Upper lobe of right lung (tissue), 1 donor: ENCODE results near the gene ILF3. TPM values are rescaled to one million over a fixed set of nuclear protein-coding genes. Genes with fewer than 3 reads are reported as not detected.

Source experiments
- ATAC-seq: fragments of 200-7000 bp; cut with Tn5 transposase; one replicate; pipeline ENCODE4 v1.9.1; 2020; ENCODE audit warnings: mild to moderate bottlenecking, moderate library complexity
- DNase-seq: peaks from one replicate; pipeline ENCODE4 v3.0.0-alpha.2; 2020
- H3K27ac ChIP-seq: fragments of 200-600 bp; one replicate; pipeline ENCODE4 v1.8.0; 2022
- H3K27me3 ChIP-seq: fragments of 200-600 bp; one replicate; pipeline ENCODE4 v1.8.0; 2022; ENCODE audit warnings: mild to moderate bottlenecking
- H3K36me3 ChIP-seq: fragments of 200-600 bp; one replicate; pipeline ENCODE4 v1.8.0; 2022
- H3K4me1 ChIP-seq: fragments of 200-600 bp; one replicate; pipeline ENCODE4 v1.8.0; 2022
- H3K4me3 ChIP-seq: fragments of 200-600 bp; one replicate; pipeline ENCODE4 v1.8.0; 2022; ENCODE audit warnings: mild to moderate bottlenecking
- H3K9me3 ChIP-seq: fragments of 200-600 bp; one replicate; pipeline ENCODE4 v1.8.0; 2022
- intact Hi-C: fragments of 100-400 bp; cut with DNase I; formaldehyde crosslinking; loops from one replicate; pipeline ENCODE4 v1.11.0; 2022
- total RNA-seq: library from RNA; stranded (reverse); fragmentation: NEBNext Ultra II Directional; extraction: Animal tissue kit (Norgen Biotek cat#: 25700); gene quantifications from one replicate; pipeline ENCODE4 v1.2.1, GENCODE V29; 2021
- TF ChIP-seq, protein P1 (sequence below): fragments of 200-600 bp; IDR thresholded peaks from one replicate; pipeline ENCODE4 v1.8.0; 2022; ENCODE audit warnings: antibody characterized with exemption
- donor health status: DM: no; HTN: yes; CAD: no; lungs with severe emphysema.

The ILF3 gene
- total RNA-seq, 1 donor from 2014 or later, result 182 TPM

DNA sequence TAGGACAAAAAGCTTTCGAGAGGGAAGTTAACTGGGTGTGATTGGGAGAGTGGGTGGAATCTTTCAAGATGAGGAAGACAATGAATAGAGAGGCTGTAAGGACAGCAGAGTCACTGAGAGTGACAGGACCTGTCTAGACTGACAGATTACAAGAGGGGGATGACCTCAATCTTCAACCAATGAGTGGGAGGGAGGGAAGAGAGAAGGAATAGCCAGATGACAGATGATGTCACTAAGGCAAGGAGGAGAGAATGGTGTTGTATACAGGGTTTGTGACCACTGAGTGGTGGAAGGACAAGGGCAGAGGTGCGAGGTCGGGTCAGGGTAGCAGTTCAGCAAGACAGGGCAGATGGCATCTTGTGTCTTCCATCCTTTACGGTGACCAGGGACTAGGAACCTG lies 5.8 kb upstream of the ILF3 start:
- Histone ChIP-seq H3K4me3 (no peak overlapping the region), H3K4me1 (peaks cover 24% of the 10 kb centered on the region), H3K36me3 (peaks cover 9% of the 10 kb centered on the region), H3K27ac (no peak overlapping the region), H3K27me3 (no peaks in the 10 kb centered on the region), H3K9me3 (no peaks in the 10 kb centered on the region)
- TF ChIP-seq, protein P1, sequence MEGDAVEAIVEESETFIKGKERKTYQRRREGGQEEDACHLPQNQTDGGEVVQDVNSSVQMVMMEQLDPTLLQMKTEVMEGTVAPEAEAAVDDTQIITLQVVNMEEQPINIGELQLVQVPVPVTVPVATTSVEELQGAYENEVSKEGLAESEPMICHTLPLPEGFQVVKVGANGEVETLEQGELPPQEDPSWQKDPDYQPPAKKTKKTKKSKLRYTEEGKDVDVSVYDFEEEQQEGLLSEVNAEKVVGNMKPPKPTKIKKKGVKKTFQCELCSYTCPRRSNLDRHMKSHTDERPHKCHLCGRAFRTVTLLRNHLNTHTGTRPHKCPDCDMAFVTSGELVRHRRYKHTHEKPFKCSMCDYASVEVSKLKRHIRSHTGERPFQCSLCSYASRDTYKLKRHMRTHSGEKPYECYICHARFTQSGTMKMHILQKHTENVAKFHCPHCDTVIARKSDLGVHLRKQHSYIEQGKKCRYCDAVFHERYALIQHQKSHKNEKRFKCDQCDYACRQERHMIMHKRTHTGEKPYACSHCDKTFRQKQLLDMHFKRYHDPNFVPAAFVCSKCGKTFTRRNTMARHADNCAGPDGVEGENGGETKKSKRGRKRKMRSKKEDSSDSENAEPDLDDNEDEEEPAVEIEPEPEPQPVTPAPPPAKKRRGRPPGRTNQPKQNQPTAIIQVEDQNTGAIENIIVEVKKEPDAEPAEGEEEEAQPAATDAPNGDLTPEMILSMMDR, result no peak
- DNase-seq (no peak), ATAC-seq (peak; percentile 74)
- intact Hi-C loops, result no loop called here

DNA sequence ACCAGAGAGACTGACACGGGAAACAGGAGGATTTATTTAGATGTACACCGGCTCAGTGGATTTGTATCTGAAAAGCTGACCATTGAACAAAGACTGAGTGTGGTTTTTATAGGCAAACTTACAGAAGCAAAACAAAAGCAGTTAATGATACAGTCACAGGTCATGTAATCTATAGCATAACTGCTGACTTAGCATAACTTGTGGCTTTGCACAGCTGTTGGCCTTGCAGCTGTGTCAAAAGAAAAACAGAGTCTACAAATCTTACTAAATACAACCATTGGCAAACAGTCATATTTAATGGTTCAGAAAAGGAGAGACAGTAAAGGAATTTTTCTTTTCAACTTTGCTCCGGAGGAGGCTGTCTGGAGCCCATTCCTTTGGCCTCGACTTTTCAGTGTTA lies 2.3 kb upstream of the ILF3 start:
- H3K27me3 ChIP-seq, result no peaks in the 10 kb centered on the region
- peaks cover 27% of the 10 kb centered on the region for H3K4me1 ChIP-seq
- intact Hi-C loops, result no loop called here
- H3K4me3 ChIP-seq, result no peak overlapping the region
- no peak overlapping the region for H3K27ac ChIP-seq
- H3K36me3 ChIP-seq, result no peaks in the 10 kb centered on the region
- DNase-seq, result no peak
- TF ChIP-seq, protein P1, result no peak
- no peaks in the 10 kb centered on the region for H3K9me3 ChIP-seq
- ATAC-seq, result no peak

DNA sequence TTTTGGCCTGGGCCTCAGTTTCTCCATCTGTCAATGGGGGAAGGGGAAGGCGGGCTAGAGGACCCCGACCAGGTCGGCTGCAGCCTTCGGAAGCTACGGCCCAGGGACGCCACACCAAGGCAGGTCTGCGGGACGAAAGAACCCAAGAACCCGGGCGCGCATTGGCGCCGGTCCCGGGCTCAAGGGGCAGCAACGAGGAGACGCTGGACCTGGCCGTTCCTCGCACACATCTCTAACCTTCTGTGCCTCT lies 739 bp upstream of the ILF3 start:
- ATAC-seq (peak; percentile 4), DNase-seq (no peak)
- intact Hi-C loops, result no loop called here
- H3K4me1 ChIP-seq, result peaks cover 27% of the 10 kb centered on the region
- peak overlapping the region; percentile 99 for H3K27ac ChIP-seq
- H3K4me3 ChIP-seq, result peak overlapping the region; percentile 93
- H3K36me3 ChIP-seq, result no peaks in the 10 kb centered on the region
- H3K9me3 ChIP-seq, result no peaks in the 10 kb centered on the region
- TF ChIP-seq, protein P1, result no peak
- no peaks in the 10 kb centered on the region for H3K27me3 ChIP-seq

- DNase-seq, result peak; percentile 80
- intact Hi-C loops, result no loop called here
- TF ChIP-seq, protein P1, result no peak
- Histone ChIP-seq H3K9me3 (no peaks in the 10 kb centered on the region), H3K4me3 (peak overlapping the region; percentile 93), H3K27ac (peak overlapping the region; percentile 99), H3K36me3 (no peaks in the 10 kb centered on the region), H3K27me3 (no peaks in the 10 kb centered on the region), H3K4me1 (peaks cover 30% of the 10 kb centered on the region)
- ATAC-seq, result peak; percentile 22
Observed at GRCh38 chr19:10654610-10655456, 687 bp downstream of the ILF3 start.

DNA sequence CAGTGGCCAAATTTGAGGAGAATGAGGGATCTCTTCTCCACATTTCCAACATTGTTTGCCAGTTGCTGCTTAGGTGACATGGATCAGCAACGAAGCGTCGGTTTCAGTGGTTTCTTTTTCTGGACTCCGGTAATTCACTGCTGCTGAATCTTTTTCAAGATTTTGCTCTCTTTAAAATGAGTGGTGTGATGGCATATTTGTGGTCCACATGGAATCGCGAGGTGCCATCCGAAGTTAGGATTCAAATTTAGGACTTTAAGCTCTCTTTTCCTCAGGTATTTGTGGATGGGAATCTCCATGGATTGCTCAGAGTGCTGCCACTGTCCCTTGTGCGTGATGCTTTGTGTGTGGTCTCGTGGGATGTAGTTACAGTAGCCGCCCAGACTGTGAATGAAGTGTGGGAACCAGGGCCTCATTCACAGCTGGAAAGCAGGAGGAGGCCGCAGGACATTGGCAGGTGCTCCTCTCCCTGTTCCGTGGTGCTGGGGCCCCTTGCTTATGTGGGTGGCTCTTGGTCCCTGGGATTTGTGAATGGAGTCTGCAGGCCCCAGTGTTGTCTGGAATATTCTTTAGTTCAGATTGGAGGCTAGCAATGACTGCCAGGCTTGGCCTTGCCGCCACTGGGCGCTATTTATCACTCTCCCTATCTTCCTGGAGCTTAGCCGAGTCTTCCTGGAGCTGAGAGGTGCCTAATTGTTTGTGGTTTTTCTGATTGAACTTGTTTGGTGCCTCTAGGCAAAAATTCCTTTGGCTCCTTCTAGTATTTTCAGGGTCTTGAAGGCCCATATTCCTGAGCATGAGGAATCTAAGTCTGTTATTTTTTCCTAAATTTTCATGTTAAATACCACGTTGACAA lies 1.5 kb downstream of the ILF3 start:
- DNase-seq (no peak), ATAC-seq (no peak)
- peak overlapping the region; percentile 65 for H3K27ac ChIP-seq
- H3K4me1 ChIP-seq, result peaks cover 34% of the 10 kb centered on the region
- peak overlapping the region; percentile 93 for H3K4me3 ChIP-seq
- TF ChIP-seq, protein P1, result no peak
- H3K27me3 ChIP-seq, result no peaks in the 10 kb centered on the region
- no peaks in the 10 kb centered on the region for H3K9me3 ChIP-seq
- intact Hi-C loops, result no loop called here
- no peaks in the 10 kb centered on the region for H3K36me3 ChIP-seq
